RWPE2 (cell line): ENCODE data around the gene CALU.

ENCODE experiments used
- ATAC-seq: fragments of 200-7000 bp; cut with Tn5 transposase; 3 replicates; pipeline ENCODE4 v1.9.1; 2021; ENCODE audit warnings: low read depth
- DNase-seq: peaks from one replicate; pipeline ENCODE4 v3.0.0-alpha.2; 2020; ENCODE audit warnings: low spot score
- H3K27ac ChIP-seq: fragments of 450-650 bp; 2 replicates; pipeline ENCODE4 v1.5.1; 2017; ENCODE audit warnings: mild to moderate bottlenecking; ENCODE audit not compliant: poor library complexity, severe bottlenecking
- H3K27me3 ChIP-seq: fragments of 250-450 bp; sonication (Bioruptor Pico); 2 replicates; pipeline ENCODE4 v1.5.1; 2021; ENCODE audit warnings: mild to moderate bottlenecking, moderate library complexity; ENCODE audit not compliant: insufficient read depth, poor library complexity, severe bottlenecking
- H3K36me3 ChIP-seq: fragments of 250-450 bp; sonication (Bioruptor Pico); 2 replicates; pipeline ENCODE4 v1.5.1; 2020; ENCODE audit warnings: low read depth, mild to moderate bottlenecking, moderate library complexity
- H3K4me1 ChIP-seq: fragments of 250-450 bp; sonication (Bioruptor Pico); 2 replicates; pipeline ENCODE4 v1.5.1; 2021; ENCODE audit warnings: mild to moderate bottlenecking, moderate library complexity; ENCODE audit not compliant: insufficient read depth, poor library complexity, severe bottlenecking
- H3K4me3 ChIP-seq: fragments of 250-450 bp; sonication (Bioruptor Pico); 2 replicates; pipeline ENCODE4 v1.5.1; 2021; ENCODE audit warnings: mild to moderate bottlenecking, moderate library complexity; ENCODE audit not compliant: severe bottlenecking
- H3K9me3 ChIP-seq: fragments of 250-450 bp; sonication (Bioruptor Pico); 2 replicates; pipeline ENCODE4 v1.5.1; 2021; ENCODE audit warnings: mild to moderate bottlenecking, moderate library complexity; ENCODE audit not compliant: severe bottlenecking
- CTCF ChIP-seq: fragments of 450-650 bp; IDR thresholded peaks from one replicate; pipeline ENCODE4 v1.5.1; 2017; ENCODE audit warnings: mild to moderate bottlenecking, moderate library complexity; ENCODE audit not compliant: poor library complexity, severe bottlenecking

The CALU gene

GRCh38 chr7:128804484-128804883 is 65.3 kb downstream of the CALU start:
- no peaks in the 10 kb centered on the region for H3K36me3 ChIP-seq
- TF ChIP-seq CTCF, result no peak
- no peak for ATAC-seq

GRCh38 chr7:128805225-128805624 is 66.1 kb downstream of the CALU start:
- no peaks in the 10 kb centered on the region for H3K4me1 ChIP-seq
- ATAC-seq (no peak), DNase-seq (no peak)
- no peaks in the 10 kb centered on the region for H3K36me3 ChIP-seq
- H3K27ac ChIP-seq, result no peak overlapping the region
- H3K27me3 ChIP-seq, result no peaks in the 10 kb centered on the region
- no peaks in the 10 kb centered on the region for H3K9me3 ChIP-seq
- no peak overlapping the region for H3K4me3 ChIP-seq
- TF ChIP-seq CTCF, result no peak

More at GRCh38 chr7:128804484-128804883, 65.3 kb downstream of the CALU start:
- H3K27ac ChIP-seq, result no peak overlapping the region
- no peaks in the 10 kb centered on the region for H3K4me1 ChIP-seq
- H3K27me3 ChIP-seq, result no peaks in the 10 kb centered on the region
- DNase-seq, result no peak
- no peaks in the 10 kb centered on the region for H3K9me3 ChIP-seq
- no peak overlapping the region for H3K4me3 ChIP-seq

GRCh38 chr7:128807191-128807590 is 68.0 kb downstream of the CALU start:
- Histone ChIP-seq H3K9me3 (no peaks in the 10 kb centered on the region), H3K4me1 (no peaks in the 10 kb centered on the region), H3K27me3 (no peaks in the 10 kb centered on the region), H3K4me3 (no peak overlapping the region), H3K27ac (no peak overlapping the region), H3K36me3 (no peaks in the 10 kb centered on the region)
- ATAC-seq, result no peak
- DNase-seq, result no peak
- TF ChIP-seq CTCF, result no peak

GRCh38 chr7:128809363-128809762 is 70.2 kb downstream of the CALU start:
- H3K4me3 ChIP-seq, result no peak overlapping the region
- no peaks in the 10 kb centered on the region for H3K27me3 ChIP-seq
- no peaks in the 10 kb centered on the region for H3K4me1 ChIP-seq
- no peaks in the 10 kb centered on the region for H3K36me3 ChIP-seq
- DNase-seq, result no peak
- no peak overlapping the region for H3K27ac ChIP-seq
- no peak; the same call in 2 of the 3 replicates for ATAC-seq
- no peak for TF ChIP-seq CTCF
- H3K9me3 ChIP-seq, result no peaks in the 10 kb centered on the region

- no peak for DNase-seq
- H3K36me3 ChIP-seq, result no peaks in the 10 kb centered on the region
- no peaks in the 10 kb centered on the region for H3K9me3 ChIP-seq
- H3K27me3 ChIP-seq, result no peaks in the 10 kb centered on the region
- no peak for ATAC-seq
- TF ChIP-seq CTCF, result no peak
- no peak overlapping the region for H3K27ac ChIP-seq
- no peaks in the 10 kb centered on the region for H3K4me1 ChIP-seq
- H3K4me3 ChIP-seq, result no peak overlapping the region
These were observed 71.3 kb downstream of the CALU start for GRCh38 chr7:128810473-128810872.
